IMR-90 (cell line): ENCODE results near the gene OTOA. TPM values are rescaled to one million over a fixed set of nuclear protein-coding genes. Genes with fewer than 3 reads are reported as not detected.
"Not testable (repeated sequence)": the region's sequence is repeated elsewhere in the genome, so short reads cannot be mapped to it uniquely, and the experiment has no call there.

Experiments
- ATAC-seq: fragments of 200-7000 bp; cut with Tn5 transposase; 2 replicates; pipeline ENCODE4 v1.9.1; 2020; ENCODE audit warnings: low read depth, mild to moderate bottlenecking, moderate library complexity
- BruUV-seq: library from RNA; stranded (reverse); fragments of 400-500 nt; replicated peaks from 2 replicates; lab custom pipeline; 2021; lab: Mats Ljungman, UMichigan
- CTCF ChIA-PET: fragments of 300-600 bp; formaldehyde crosslinking; extraction: SDS; loops from one replicate; lab custom pipeline; 2021; ENCODE audit warnings: antibody characterized with exemption; lab: Yijun Ruan, JAX
- POLR2A ChIA-PET: fragments of 300-600 bp; sonication (Branson Sonifier 250); formaldehyde crosslinking; loops from one replicate; lab custom pipeline; 2022; ENCODE audit warnings: antibody characterized with exemption; ENCODE audit not compliant: unreplicated experiment; lab: Charles Lee
- DNase-seq: peaks from one replicate; pipeline ENCODE4 v3.0.0; 2013
- H2AFZ ChIP-seq: replicated peaks from 2 replicates; pipeline ENCODE3; 2013; ENCODE audit warnings: low read length, mild to moderate bottlenecking; ENCODE audit not compliant: poor library complexity
- H2AK5ac ChIP-seq: 2 replicates; pipeline ENCODE4 v1.6.1; 2013; ENCODE audit warnings: low read depth, low read length, inconsistent platforms
- H2AK9ac ChIP-seq: replicated peaks from 2 replicates; pipeline ENCODE3; 2013; ENCODE audit warnings: mild to moderate bottlenecking, low read depth, low read length, moderate library complexity; ENCODE audit not compliant: poor library complexity
- H2BK120ac ChIP-seq: 2 replicates; pipeline ENCODE4 v1.6.1; 2013; ENCODE audit warnings: low read depth, low read length, inconsistent platforms
- H2BK15ac ChIP-seq: 3 replicates; pipeline ENCODE4 v1.6.1; 2013; ENCODE audit warnings: low read depth, low read length, inconsistent platforms
- H2BK20ac ChIP-seq: 2 replicates; pipeline ENCODE4 v1.6.1; 2013; ENCODE audit warnings: low read depth, mild to moderate bottlenecking, inconsistent platforms, low read length, moderate library complexity
- H2BK5ac ChIP-seq: 2 replicates; pipeline ENCODE4 v1.6.1; 2013; ENCODE audit warnings: mild to moderate bottlenecking, low read depth, low read length, inconsistent platforms; ENCODE audit not compliant: poor library complexity, severe bottlenecking
- H3K14ac ChIP-seq: replicated peaks from 2 replicates; pipeline ENCODE4 v1.6.1; 2013; ENCODE audit warnings: low read depth, low read length, inconsistent platforms
- H3K18ac ChIP-seq: 2 replicates; pipeline ENCODE4 v1.6.1; 2013; ENCODE audit warnings: low read depth, low read length, control low read depth
- H3K23ac ChIP-seq: 2 replicates; pipeline ENCODE4 v1.6.1; 2013; ENCODE audit warnings: low read depth, low read length, inconsistent platforms
- H3K27ac ChIP-seq: 2 replicates; pipeline ENCODE4 v1.5.1; 2013; ENCODE audit warnings: mild to moderate bottlenecking, control low read depth, low read length; ENCODE audit not compliant: insufficient read depth
- H3K27me3 ChIP-seq: 2 replicates; pipeline ENCODE4 v1.6.1; 2013; ENCODE audit warnings: low read length; ENCODE audit not compliant: control insufficient read depth, insufficient read depth
- H3K36me3 ChIP-seq: 2 replicates; pipeline ENCODE4 v1.6.1; 2013; ENCODE audit warnings: low read length, mixed read lengths; ENCODE audit not compliant: control insufficient read depth, insufficient read depth
- H3K4ac ChIP-seq: 2 replicates; pipeline ENCODE4 v1.6.1; 2013; ENCODE audit warnings: low read depth, low read length, inconsistent platforms
- H3K4me1 ChIP-seq: 2 replicates; pipeline ENCODE4 v1.6.1; 2013; ENCODE audit warnings: low read length, mixed read lengths; ENCODE audit not compliant: control insufficient read depth, insufficient read depth
- H3K4me2 ChIP-seq: 2 replicates; pipeline ENCODE4 v1.6.1; 2013; ENCODE audit warnings: low read depth, mild to moderate bottlenecking, control low read depth, low read length, moderate library complexity
- H3K4me3 ChIP-seq: 2 replicates; pipeline ENCODE4 v1.5.1; 2013; ENCODE audit warnings: low read depth, mild to moderate bottlenecking, control low read depth, low read length, moderate library complexity; ENCODE audit not compliant: insufficient read depth
- H3K56ac ChIP-seq: 2 replicates; pipeline ENCODE4 v1.6.1; 2013; ENCODE audit warnings: low read length, inconsistent platforms; ENCODE audit not compliant: insufficient read depth; ENCODE audit errors: extremely low read depth
- H3K79me1 ChIP-seq, 2 experiments: 2 replicates each; pipeline ENCODE4 v1.6.1; 2013; ENCODE audit warnings: low read length in 2 of 2, inconsistent platforms in 1 of 2, low read depth in 1 of 2
- H3K9ac ChIP-seq: 2 replicates; pipeline ENCODE4 v1.6.1; 2013; ENCODE audit warnings: low read depth, low read length, control low read depth
- H3K9me1 ChIP-seq: 2 replicates; pipeline ENCODE4 v1.6.1; 2013; ENCODE audit warnings: low read length, inconsistent platforms; ENCODE audit not compliant: insufficient read depth
- H3K9me3 ChIP-seq: 2 replicates; pipeline ENCODE4 v1.6.1; 2013; ENCODE audit warnings: low read length; ENCODE audit not compliant: control insufficient read depth, insufficient read depth
- H4K20me1 ChIP-seq: 2 replicates; pipeline ENCODE4 v1.6.1; 2013; ENCODE audit warnings: low read length, inconsistent platforms; ENCODE audit not compliant: insufficient read depth
- H4K5ac ChIP-seq: 2 replicates; pipeline ENCODE4 v1.6.1; 2013; ENCODE audit warnings: mild to moderate bottlenecking, low read depth, low read length, control low read depth
- H4K8ac ChIP-seq, 2 experiments: 2 replicates each; pipeline ENCODE4 v1.6.1; 2013; ENCODE audit warnings: low read depth in 2 of 2, low read length in 2 of 2, control low read depth in 1 of 2, inconsistent platforms in 1 of 2
- H4K91ac ChIP-seq: 2 replicates; pipeline ENCODE4 v1.6.1; 2013; ENCODE audit warnings: low read depth, low read length, inconsistent platforms; ENCODE audit not compliant: insufficient read depth
- MAFK ChIP-seq: IDR thresholded peaks from 2 replicates; pipeline ENCODE4 v1.6.1; 2012; ENCODE audit warnings: low read depth, low read length, improper control_type of control experiment
- POLR2A ChIP-seq: IDR thresholded peaks from 2 replicates; pipeline ENCODE4 v1.6.1; 2012; ENCODE audit warnings: mild to moderate bottlenecking, low read depth, low read length
- WGBS, 2 experiments: methylation state at CpG; one replicate each; pipeline versions ENCODE4 v1.1.5 to v1.1.7; 2013; ENCODE audit warnings: missing lambda C conversion rate in 2 of 2; ENCODE audit not compliant: insufficient read length in 1 of 2; ENCODE audit errors: extremely low coverage in 2 of 2; 5-methylcytosine and 5-hydroxymethylcytosine counted together
- dilution Hi-C: fragments of 300-500 bp; cut with HindIII; formaldehyde crosslinking; loops from one replicate; pipeline ENCODE4 v1.14.3; 2018; ENCODE audit warnings: low sequenced_read_pairs; ENCODE audit not compliant: unreplicated experiment
- in situ Hi-C: fragments of 300-500 bp; cut with MboI; formaldehyde crosslinking; loops from 3 replicates; pipeline ENCODE4 v1.14.3; 2019; ENCODE audit warnings: low sequenced_read_pairs, inconsistent platforms, mixed read lengths
- intact Hi-C: fragments of 100-400 bp; cut with micrococcal nuclease; formaldehyde crosslinking; loops from 2 replicates; pipeline ENCODE4 v1.10.0; 2022
- polyA plus RNA-seq, 3 experiments: library from polyadenylated mRNA; depleted of rRNA; stranded (reverse); fragments of >200 nt; gene quantifications; 2 replicates each; pipeline ENCODE4 v1.2.3, GENCODE V29; 2012; ENCODE audit warnings: low replicate concordance in 1 of 3
- total RNA-seq: library from RNA; depleted of rRNA; stranded (reverse); fragments of >200 nt; gene quantifications from 2 replicates; pipeline ENCODE4 v1.2.3, GENCODE V29; 2012

OTOA gene
- total and polyA plus RNA-seq, 2 of the 4 experiments (the other 2 are of a cell fraction), result 0.02 TPM; not detected in 1

DNA sequence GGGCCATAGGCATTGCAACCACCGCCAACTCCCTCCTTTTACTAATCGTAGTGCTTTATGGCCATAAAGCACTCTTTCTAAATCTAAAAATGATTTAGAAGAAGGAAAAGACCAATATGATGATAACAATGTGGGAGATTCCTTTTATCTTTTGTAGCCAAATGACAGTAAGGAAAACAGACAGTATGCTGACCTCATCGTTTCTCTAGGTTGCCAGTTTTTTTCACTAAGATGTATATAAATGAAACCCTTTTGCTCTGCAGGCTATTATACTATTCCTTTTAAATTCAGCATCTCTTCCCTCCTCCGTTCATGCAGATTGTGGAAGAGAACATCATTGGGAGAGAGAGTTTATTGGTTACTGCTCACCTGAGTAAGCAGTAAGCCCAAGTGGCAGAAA, 25.3 kb downstream of the OTOA start:
- TF ChIP-seq POLR2A (no peak), MAFK (peak; percentile 55)
- 0 out of 2 replicates have a peak, but pooled peaks cover 2% of the 10 kb centered on the region for H3K9me3 ChIP-seq
- no peaks in the 10 kb centered on the region for H4K20me1 ChIP-seq
- H3K4ac ChIP-seq, result no peak overlapping the region
- no peak overlapping the region for H2BK5ac ChIP-seq
- H2BK20ac ChIP-seq, result no peak overlapping the region
- no peaks in the 10 kb centered on the region for H3K79me1 ChIP-seq
- H3K36me3 ChIP-seq, result no peaks in the 10 kb centered on the region
- no peak overlapping the region for H3K9ac ChIP-seq
- H3K27me3 ChIP-seq, result no peaks in the 10 kb centered on the region; the same call in 1 of the 2 replicates
- ChIA-PET CTCF (no interaction called here), POLR2A (no interaction called here)
- no peak overlapping the region for H3K23ac ChIP-seq
- H3K14ac ChIP-seq, result no peak overlapping the region
- dilution Hi-C loops (no loop called here), in situ Hi-C loops (no loop called here), intact Hi-C loops (no loop called here)
- H4K5ac ChIP-seq, result no peak overlapping the region
- H4K8ac ChIP-seq, result no peak overlapping the region
- H2AK5ac ChIP-seq, result no peak overlapping the region
- H3K9me1 ChIP-seq, result no peaks in the 10 kb centered on the region
- H3K4me2 ChIP-seq, result no peak overlapping the region
- no TSS peak for BruUV-seq
- H3K18ac ChIP-seq, result no peak overlapping the region
- H3K27ac ChIP-seq, result no peak overlapping the region
- no peak overlapping the region for H4K91ac ChIP-seq
- no peak overlapping the region for H2AK9ac ChIP-seq
- H2BK15ac ChIP-seq, result no peak overlapping the region
- no peak overlapping the region for H3K4me3 ChIP-seq
- WGBS, 2 experiments, result no CpG with 5 or more reads among the region's 4 CpGs
- H2BK120ac ChIP-seq, result no peak overlapping the region
- DNase-seq (no peak), ATAC-seq (no peak)
- H2AFZ ChIP-seq, result no peak overlapping the region
- no peak overlapping the region for H3K56ac ChIP-seq
- H3K4me1 ChIP-seq, result no peaks in the 10 kb centered on the region

DNA sequence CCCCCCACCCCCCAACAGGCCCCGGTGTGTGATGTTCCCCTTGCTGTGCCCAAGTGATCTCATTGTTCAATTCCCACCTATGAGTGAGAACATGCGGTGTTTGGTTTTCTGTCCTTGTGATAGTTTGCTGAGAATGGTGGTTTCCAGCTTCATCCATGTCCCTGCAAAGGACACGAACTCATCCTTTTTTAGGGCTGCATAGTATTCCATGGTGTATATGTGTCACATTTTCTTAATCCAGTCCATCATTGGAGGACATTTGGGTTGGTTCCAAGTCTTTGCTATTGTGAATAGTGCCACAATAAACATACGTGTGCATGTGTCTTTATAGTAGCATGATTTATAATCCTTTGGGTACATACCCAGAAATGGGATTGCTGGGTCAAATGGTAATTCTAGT, 27.2 kb downstream of the OTOA start:
- dilution Hi-C loops, H3K18ac ChIP-seq, CTCF ChIA-PET, H3K9me1 ChIP-seq, intact Hi-C loops, H3K4me2 ChIP-seq, H3K14ac ChIP-seq, H2BK15ac ChIP-seq, H3K9ac ChIP-seq, H3K4me3 ChIP-seq, H2BK5ac ChIP-seq, DNase-seq, H4K8ac ChIP-seq, H3K4me1 ChIP-seq, H3K27ac ChIP-seq, H3K56ac ChIP-seq, H2BK20ac ChIP-seq, H3K9me3 ChIP-seq, H3K27me3 ChIP-seq, H3K23ac ChIP-seq, ATAC-seq, H3K36me3 ChIP-seq, H3K79me1 ChIP-seq, in situ Hi-C loops, H2AK5ac ChIP-seq, POLR2A ChIA-PET, H2AK9ac ChIP-seq, H4K20me1 ChIP-seq, H4K5ac ChIP-seq, H4K91ac ChIP-seq, BruUV-seq, H3K4ac ChIP-seq, H2AFZ ChIP-seq, H2BK120ac ChIP-seq: not testable (repeated sequence)
- no CpG with 5 or more reads among the region's 4 CpGs for WGBS, 2 experiments
